Measurements from ENCODE around the gene JARID2. TPM values are rescaled to one million over a fixed set of nuclear protein-coding genes. Genes with fewer than 3 reads are reported as not detected.

JARID2 gene
- total RNA-seq, 1 donor from 2014 or later, result 13.8 TPM

GRCh38 chr6:15264412-15264811, 18.5 kb downstream of the JARID2 start:
- DNase-seq (ENCODE audit: low spot score), result no peak

DNA sequence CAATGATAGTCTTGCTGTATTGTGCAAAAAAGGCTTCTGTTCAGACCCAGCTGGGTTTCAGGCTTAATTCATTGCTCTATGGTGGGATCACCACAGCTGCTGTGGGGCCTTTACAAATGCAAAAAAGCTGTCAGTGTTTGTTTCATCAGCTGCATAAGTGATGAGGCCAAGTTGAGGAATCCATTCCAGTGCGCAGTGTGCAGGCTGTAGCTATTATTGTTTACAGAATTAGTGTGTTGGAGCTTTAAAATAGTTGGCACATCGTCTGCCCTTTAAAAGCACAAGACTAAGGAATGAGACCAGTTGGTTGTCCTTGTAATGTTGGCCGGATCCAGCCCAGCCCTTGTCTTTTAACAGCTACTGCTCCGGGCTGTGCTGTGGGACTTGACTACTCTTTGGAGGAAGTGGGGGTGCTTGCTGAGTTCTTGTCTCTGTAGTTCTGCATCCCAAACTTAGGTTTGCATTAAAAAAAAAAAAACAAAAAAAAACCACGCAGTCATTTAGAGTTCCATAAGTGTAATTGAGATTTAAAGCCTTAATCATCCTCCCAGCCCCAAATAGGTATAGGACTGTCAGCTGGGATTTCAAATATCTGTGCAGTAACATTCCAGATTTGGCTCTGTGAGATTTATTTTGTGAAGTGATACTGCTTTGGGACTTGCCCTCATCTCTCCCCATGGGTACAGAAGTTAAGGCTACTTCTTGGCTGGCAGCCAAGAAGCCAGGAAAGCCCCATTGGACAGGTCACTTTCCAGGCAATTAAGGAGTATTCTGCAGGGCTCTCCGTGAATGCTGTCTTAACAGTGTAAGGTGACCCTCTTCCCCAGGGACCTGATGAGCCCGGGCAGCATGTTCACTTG, 19.3 kb downstream of the JARID2 start:
- no peak for DNase-seq (ENCODE audit: low spot score)

- DNase-seq (ENCODE audit: low spot score), result no peak
Observed at GRCh38 chr6:15265787-15266186, 19.9 kb downstream of the JARID2 start.

- no peak for DNase-seq (ENCODE audit: low spot score)
Observed at GRCh38 chr6:15266423-15266996, 20.6 kb downstream of the JARID2 start.

DNA sequence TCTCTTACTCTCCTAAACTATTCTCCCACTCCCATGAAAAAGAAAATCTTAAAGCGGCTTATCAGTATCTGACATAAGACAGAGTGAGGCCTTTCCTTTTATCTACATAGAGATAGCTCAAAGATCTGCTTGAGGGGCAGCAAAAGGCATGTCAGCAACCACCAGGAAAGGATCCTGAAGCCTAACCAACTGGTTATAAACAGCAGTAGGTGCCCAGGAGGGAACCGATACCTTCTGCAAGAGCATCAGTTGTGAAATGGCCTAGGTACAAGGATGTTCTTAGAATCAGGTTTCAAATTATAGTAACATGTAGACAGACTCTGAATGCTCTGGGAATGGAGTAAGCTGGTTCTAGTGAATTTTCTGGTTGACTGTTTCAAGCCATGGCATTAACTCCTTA, 21.4 kb downstream of the JARID2 start:
- DNase-seq (ENCODE audit: low spot score), result no peak

DNA sequence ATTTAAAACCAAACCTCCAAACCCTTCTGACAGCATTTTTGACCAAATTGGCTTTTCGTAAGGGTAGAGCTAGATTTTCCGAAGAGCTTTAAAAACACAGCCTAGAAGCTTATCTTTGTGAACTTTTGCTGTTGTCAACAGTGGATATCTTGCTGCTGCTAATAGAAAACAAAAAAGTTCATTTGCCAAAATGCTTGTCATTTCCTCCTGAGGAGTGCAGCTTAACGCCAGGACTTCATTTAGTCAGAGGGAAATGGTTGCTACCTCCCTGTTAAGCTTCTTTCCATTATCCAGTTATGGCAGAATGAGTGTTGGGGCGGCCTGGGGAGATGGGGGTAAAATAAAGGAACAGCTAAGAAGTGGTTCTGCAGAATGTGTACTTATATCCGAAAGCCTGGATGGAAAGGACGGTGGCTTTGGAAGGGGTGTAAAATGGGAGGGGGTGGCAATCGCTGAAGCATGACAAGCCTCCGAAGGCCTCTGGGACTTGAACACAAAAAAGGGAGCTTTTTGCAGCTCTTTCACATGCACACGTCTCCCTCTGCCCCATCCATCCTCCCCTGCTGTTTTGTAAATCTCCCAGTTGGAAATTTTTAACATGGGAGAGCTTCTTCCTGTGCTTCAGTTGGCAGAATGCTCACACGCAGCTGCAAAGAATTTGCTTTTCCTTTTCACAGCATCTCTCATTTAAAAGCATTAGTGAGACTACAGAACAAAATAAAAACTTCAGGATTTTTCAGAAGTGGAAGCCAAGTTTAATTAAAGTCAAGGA, 22.5 kb downstream of the JARID2 start:
- no peak for DNase-seq (ENCODE audit: low spot score)

DNA sequence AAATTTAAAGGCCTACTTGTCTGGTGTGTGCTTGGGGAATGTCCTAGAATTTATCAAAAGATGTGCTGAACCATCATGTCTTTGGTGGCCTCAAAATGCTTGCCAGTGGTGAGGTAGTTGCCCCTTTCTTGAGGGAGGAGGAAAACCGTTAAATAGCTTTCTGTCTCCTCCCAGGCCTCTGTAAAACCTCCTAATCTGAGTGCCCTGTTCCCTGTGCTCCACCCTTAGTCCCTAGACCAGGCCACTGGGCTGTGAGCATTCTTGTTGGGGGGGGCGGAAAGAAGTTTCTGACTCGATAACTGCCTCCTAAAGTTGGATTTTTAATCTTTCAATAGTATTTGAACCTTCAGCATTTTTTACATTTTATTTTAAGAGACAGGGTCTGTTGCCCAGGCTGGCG, 23.1 kb downstream of the JARID2 start:
- no peak for DNase-seq (ENCODE audit: low spot score)

DNA sequence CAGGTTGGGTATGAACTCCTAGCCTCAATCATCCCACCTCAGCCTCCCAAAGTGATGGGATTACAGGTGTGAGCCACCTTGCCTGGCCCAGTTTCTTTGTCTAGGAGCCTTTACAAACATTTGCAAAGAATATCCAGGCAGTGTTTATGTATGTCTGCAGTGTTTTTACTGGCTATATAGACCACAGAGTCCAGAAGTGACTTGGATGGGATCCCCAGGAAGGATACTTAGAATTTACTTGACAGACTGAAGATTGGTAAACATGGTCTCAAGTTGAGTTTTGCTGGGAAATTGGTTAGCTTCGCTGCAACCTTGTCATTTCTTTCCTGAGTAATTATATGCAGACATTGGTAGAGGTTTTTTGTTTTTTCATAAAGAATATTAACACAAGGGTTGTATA, 23.8 kb downstream of the JARID2 start:
- DNase-seq (ENCODE audit: low spot score), result no peak

- no peak for DNase-seq (ENCODE audit: low spot score)
Observed at GRCh38 chr6:15270402-15270801, 24.5 kb downstream of the JARID2 start.

DNA sequence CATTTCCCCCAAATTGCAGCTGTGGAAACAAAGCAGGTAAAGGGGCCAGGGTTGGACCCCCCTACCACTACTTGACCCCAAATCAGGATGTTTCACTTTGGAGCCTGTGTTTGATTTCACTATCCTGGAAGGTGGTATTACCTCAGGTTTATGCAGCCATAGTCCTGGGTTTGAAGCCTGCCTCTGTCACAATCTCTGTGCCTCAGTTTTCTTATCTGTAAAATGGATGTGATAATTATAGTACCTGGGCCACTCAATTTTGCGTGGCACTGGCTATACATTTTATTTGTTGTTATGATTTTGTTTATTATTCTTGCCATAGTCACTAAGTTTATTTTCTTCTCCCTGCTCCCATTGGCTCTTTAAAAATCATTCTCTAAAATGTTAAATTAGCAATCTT, 26.7 kb downstream of the JARID2 start:
- no peak for DNase-seq (ENCODE audit: low spot score)

DNA sequence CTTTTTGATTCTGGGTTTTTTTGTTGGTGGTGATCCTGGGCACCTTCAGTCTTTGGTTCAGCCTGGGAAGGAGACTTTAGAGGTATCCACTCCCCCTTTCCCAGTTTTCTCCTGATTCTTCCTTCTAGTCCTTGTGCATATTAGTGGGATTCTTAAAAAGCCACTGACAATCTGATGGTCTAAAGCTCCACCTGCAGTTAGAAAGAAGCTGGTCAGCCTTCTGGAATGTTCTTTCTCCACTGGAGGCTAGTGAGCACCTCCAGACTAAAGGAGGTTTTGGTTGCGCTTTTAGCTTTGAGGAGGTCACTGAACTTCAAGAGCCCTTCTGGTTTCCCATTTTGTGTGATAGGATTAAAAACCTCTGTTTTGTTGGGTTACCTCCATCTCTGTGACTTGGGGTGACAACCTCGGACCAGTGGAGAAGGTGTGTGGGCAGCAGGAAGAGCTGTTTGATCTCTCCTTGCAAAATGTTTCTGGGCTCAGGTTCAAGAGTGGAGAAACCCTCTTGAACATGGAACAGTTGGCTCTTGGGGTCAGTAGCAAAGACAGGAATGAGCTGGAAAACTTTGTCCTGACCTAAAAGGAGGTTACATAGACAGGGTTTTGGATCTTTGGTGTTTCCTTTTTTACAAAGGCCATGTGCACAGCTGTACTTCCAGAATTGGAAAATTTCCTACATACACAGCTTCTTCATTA, 29.0 kb downstream of the JARID2 start:
- no peak for DNase-seq (ENCODE audit: low spot score)

- DNase-seq (ENCODE audit: low spot score), result no peak
Observed at GRCh38 chr6:15276036-15276985, 30.4 kb downstream of the JARID2 start.

GRCh38 chr6:15279047-15279661, 33.3 kb downstream of the JARID2 start:
- DNase-seq (ENCODE audit: low spot score), result no peak

- no peak for DNase-seq (ENCODE audit: low spot score)
Observed at GRCh38 chr6:15280028-15280427, 34.2 kb downstream of the JARID2 start.

DNA sequence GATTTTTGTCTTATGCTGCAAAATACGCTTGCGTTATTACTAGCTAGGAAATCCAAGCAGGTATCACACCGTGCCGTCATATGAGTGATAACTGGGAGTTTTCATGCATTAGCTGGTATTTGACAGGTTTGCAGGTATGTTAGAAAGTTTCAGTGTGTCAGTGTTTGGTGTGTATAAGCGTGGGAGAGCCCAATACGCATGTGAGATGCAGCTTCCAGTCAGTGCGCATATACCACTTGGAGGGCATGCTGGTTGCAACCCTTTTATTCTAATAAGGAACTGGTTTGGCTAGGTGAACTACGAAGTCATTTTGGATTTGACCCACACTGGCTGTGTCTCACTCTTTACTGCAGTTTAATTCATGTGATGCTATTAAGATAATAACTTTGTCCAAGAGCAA, 35.1 kb downstream of the JARID2 start:
- no peak for DNase-seq (ENCODE audit: low spot score)

DNA sequence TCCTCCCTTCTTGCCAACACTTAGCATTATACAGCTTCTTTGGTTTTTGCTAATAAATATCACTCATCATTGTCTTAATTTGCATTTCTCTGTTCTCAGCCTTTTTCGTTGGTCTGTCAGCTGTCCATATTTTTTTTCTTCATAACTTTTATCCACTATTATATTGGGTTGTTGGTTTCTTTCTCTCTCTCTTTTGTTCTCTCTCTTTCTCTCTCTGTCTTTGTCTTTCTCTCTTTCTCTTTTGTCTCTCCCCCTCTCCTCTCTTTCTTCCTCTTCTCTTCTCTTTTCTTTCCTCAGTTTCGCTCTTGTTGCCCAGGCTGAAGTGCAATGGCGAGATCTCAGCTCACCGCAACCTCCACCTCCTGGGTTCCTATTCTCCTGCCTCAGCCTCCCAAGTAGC, 36.5 kb downstream of the JARID2 start:
- no peak for DNase-seq (ENCODE audit: low spot score)

- DNase-seq (ENCODE audit: low spot score), result no peak
Observed at GRCh38 chr6:15283986-15284361, 38.1 kb downstream of the JARID2 start.

GRCh38 chr6:15284743-15285142, 38.9 kb downstream of the JARID2 start:
- no peak for DNase-seq (ENCODE audit: low spot score)

- DNase-seq (ENCODE audit: low spot score), result no peak
Observed at GRCh38 chr6:15285682-15286294, 39.9 kb downstream of the JARID2 start.
